ENCODE measurements around the gene XRCC4. TPM values are rescaled to one million over a fixed set of nuclear protein-coding genes. Genes with fewer than 3 reads are reported as not detected.

XRCC4 gene
- total and polyA plus RNA-seq, 9 of the 15 experiments (the other 6 are each of a cell fraction or from before 2014, with no cell fraction given): 13.6 to 61.6 (median 22.4) TPM

DNA sequence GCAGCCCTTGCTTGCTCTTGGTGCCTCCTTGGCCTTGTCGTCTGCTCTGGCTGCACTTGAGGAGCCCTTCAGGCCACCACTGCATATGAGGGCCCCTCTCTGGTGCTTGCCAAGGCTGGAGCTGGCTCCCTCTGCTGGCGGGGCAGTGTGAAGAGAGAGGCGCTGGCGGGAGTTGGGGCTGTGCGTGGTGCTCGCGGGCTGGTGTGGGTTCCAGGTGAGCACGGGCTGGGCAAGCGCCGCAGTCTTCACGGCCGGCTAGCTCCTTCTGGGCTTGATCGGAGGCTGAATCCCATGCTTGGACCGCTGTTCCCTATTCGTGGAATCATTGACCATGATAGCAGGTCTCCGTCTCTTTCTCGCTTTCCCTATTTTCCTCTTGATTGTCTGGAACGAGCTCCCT lies 56.5 kb downstream of the XRCC4 start:
- WGBS (ENCODE audit: insufficient coverage, low coverage, missing lambda C conversion rate): 83% methylated on average over 6 of the region's 18 CpGs
- H3K4me1 ChIP-seq (replicated peaks in 1 of 2; ENCODE audit: control insufficient read depth in 2 of 2, insufficient read depth in 2 of 2, low read length in 2 of 2): no peaks in the 10 kb centered on the region
- BruUV-seq (replicated peaks): no TSS peak
- H3K9me1 ChIP-seq (ENCODE audit: control insufficient read depth, insufficient read depth, low read length): no peaks in the 10 kb centered on the region
- H4K20me1 ChIP-seq (replicated peaks; ENCODE audit: control insufficient read depth, insufficient read depth, low read length): no peaks in the 10 kb centered on the region
- in situ Hi-C loops (cut with MboI): no loop called here
- H3K79me2 ChIP-seq (ENCODE audit: control insufficient read depth, insufficient read depth, low read length): no peaks in the 10 kb centered on the region
- H3K9ac ChIP-seq (ENCODE audit: insufficient read depth in 1 of 2, low read depth in 2 of 2, low read length in 2 of 2): no peak overlapping the region
- no peak overlapping the region for H3K4me3 ChIP-seq
- no peak for FAIRE-seq
- H3K4me2 ChIP-seq (ENCODE audit: insufficient read depth, low read length): no peak overlapping the region
- ChIA-PET POLR2A (interaction anchor here (0.7 kb wide), 1 partner anchor 10 kb away, joined by 3 read pairs; no protein-coding TSS in a partner anchor), CTCF (ENCODE audit: low intra/inter-chr PET ratio) (no interaction called here)
- H2AFZ ChIP-seq (ENCODE audit: low read depth, low read length): no peak overlapping the region
- intact Hi-C loops (cut with micrococcal nuclease): no loop called here
- H3K9me3 ChIP-seq (replicated peaks; ENCODE audit: control insufficient read depth, insufficient read depth, low read depth, low read length): no peaks in the 10 kb centered on the region; the same call in 1 of the 2 replicates
- no peak for DNase-seq (ENCODE audit: extremely low read depth in 1 of 4, low spot score in 3 of 4)
- no peaks in the 10 kb centered on the region for H3K27me3 ChIP-seq (ENCODE audit: control insufficient read depth in 2 of 2, insufficient read depth in 2 of 2, low read length in 2 of 2)
- no peak overlapping the region for H3K27ac ChIP-seq (ENCODE audit: extremely low read depth, low read depth, low read length)
- no peaks in the 10 kb centered on the region for H3K36me3 ChIP-seq (ENCODE audit: control insufficient read depth, insufficient read depth, low read length)
- no peak for TF ChIP-seq HDAC6 (IDR thresholded peaks at IDR 0.05; ENCODE audit: low read depth, low read length)
- TF ChIP-seq, protein P1, sequence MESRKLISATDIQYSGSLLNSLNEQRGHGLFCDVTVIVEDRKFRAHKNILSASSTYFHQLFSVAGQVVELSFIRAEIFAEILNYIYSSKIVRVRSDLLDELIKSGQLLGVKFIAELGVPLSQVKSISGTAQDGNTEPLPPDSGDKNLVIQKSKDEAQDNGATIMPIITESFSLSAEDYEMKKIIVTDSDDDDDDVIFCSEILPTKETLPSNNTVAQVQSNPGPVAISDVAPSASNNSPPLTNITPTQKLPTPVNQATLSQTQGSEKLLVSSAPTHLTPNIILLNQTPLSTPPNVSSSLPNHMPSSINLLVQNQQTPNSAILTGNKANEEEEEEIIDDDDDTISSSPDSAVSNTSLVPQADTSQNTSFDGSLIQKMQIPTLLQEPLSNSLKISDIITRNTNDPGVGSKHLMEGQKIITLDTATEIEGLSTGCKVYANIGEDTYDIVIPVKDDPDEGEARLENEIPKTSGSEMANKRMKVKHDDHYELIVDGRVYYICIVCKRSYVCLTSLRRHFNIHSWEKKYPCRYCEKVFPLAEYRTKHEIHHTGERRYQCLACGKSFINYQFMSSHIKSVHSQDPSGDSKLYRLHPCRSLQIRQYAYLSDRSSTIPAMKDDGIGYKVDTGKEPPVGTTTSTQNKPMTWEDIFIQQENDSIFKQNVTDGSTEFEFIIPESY (CRISPR knock-in tag; IDR thresholded peaks at IDR 0.05): peak; percentile 93
- ATAC-seq: no peak

DNA sequence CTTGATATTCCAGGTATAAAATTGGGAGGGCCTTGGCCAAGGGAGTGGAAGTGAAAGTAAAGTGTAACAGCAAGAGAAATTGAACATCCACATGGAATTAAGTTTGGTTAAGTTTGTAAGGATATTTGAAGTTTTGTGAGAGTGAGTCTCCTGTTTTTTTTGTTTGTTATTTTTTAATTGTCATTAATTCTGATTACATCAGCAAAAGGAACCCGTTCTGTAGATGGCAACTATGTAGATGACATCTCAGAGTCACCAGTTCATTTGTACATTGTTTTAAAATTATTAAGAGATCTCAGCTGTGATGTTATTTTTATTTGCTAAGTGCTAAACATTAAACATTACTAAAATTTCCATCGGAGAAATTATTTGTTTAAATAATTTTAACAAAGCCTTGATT lies 65.2 kb downstream of the XRCC4 start:
- no peak overlapping the region for H3K9ac ChIP-seq (ENCODE audit: insufficient read depth in 1 of 2, low read depth in 2 of 2, low read length in 2 of 2)
- H4K20me1 ChIP-seq (replicated peaks; ENCODE audit: control insufficient read depth, insufficient read depth, low read length): no peaks in the 10 kb centered on the region
- H3K79me2 ChIP-seq (ENCODE audit: control insufficient read depth, insufficient read depth, low read length): no peaks in the 10 kb centered on the region
- H3K36me3 ChIP-seq (ENCODE audit: control insufficient read depth, insufficient read depth, low read length): no peaks in the 10 kb centered on the region
- CTCF ChIA-PET (ENCODE audit: low intra/inter-chr PET ratio): no interaction called here
- no peak overlapping the region for H3K27ac ChIP-seq (ENCODE audit: extremely low read depth, low read depth, low read length)
- H3K4me3 ChIP-seq: no peak overlapping the region
- no peaks in the 10 kb centered on the region for H3K27me3 ChIP-seq (ENCODE audit: control insufficient read depth in 2 of 2, insufficient read depth in 2 of 2, low read length in 2 of 2)
- no peak for DNase-seq (ENCODE audit: extremely low read depth in 1 of 4, low spot score in 3 of 4)
- peak; percentile 32; the same call in 1 of the 2 replicates for TF ChIP-seq ZNF316 (IDR thresholded peaks at IDR 0.05)
- TF ChIP-seq, protein P2, sequence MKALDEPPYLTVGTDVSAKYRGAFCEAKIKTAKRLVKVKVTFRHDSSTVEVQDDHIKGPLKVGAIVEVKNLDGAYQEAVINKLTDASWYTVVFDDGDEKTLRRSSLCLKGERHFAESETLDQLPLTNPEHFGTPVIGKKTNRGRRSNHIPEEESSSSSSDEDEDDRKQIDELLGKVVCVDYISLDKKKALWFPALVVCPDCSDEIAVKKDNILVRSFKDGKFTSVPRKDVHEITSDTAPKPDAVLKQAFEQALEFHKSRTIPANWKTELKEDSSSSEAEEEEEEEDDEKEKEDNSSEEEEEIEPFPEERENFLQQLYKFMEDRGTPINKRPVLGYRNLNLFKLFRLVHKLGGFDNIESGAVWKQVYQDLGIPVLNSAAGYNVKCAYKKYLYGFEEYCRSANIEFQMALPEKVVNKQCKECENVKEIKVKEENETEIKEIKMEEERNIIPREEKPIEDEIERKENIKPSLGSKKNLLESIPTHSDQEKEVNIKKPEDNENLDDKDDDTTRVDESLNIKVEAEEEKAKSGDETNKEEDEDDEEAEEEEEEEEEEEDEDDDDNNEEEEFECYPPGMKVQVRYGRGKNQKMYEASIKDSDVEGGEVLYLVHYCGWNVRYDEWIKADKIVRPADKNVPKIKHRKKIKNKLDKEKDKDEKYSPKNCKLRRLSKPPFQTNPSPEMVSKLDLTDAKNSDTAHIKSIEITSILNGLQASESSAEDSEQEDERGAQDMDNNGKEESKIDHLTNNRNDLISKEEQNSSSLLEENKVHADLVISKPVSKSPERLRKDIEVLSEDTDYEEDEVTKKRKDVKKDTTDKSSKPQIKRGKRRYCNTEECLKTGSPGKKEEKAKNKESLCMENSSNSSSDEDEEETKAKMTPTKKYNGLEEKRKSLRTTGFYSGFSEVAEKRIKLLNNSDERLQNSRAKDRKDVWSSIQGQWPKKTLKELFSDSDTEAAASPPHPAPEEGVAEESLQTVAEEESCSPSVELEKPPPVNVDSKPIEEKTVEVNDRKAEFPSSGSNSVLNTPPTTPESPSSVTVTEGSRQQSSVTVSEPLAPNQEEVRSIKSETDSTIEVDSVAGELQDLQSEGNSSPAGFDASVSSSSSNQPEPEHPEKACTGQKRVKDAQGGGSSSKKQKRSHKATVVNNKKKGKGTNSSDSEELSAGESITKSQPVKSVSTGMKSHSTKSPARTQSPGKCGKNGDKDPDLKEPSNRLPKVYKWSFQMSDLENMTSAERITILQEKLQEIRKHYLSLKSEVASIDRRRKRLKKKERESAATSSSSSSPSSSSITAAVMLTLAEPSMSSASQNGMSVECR (CRISPR knock-in tag; IDR thresholded peaks at IDR 0.05): no peak
- 59% methylated on average over 2 of the region's 2 CpGs for WGBS (ENCODE audit: insufficient coverage, low coverage, missing lambda C conversion rate)
- no peaks in the 10 kb centered on the region for H3K9me3 ChIP-seq (replicated peaks; ENCODE audit: control insufficient read depth, insufficient read depth, low read depth, low read length)
- BruUV-seq (replicated peaks): no TSS peak
- in situ Hi-C loops (cut with MboI) (no loop called here), intact Hi-C loops (cut with micrococcal nuclease) (no loop called here)
- no peak overlapping the region for H2AFZ ChIP-seq (ENCODE audit: low read depth, low read length)
- no peaks in the 10 kb centered on the region for H3K9me1 ChIP-seq (ENCODE audit: control insufficient read depth, insufficient read depth, low read length)
- no peak for ATAC-seq
- FAIRE-seq: no peak
- no peak overlapping the region for H3K4me2 ChIP-seq (ENCODE audit: insufficient read depth, low read length)
- POLR2A ChIA-PET: no interaction called here
- H3K4me1 ChIP-seq (replicated peaks in 1 of 2; ENCODE audit: control insufficient read depth in 2 of 2, insufficient read depth in 2 of 2, low read length in 2 of 2): no peaks in the 10 kb centered on the region
